WTC11 (cell line): ENCODE measurements around the gene SLC25A12. TPM values are rescaled to one million over a fixed set of nuclear protein-coding genes. Genes with fewer than 3 reads are reported as not detected.
"Not testable (repeated sequence)": the region's sequence is repeated elsewhere in the genome, so short reads cannot be mapped to it uniquely, and the experiment has no call there.

ENCODE experiments used
- ATAC-seq: fragments of 200-7000 bp; cut with Tn5 transposase; 2 replicates; pipeline ENCODE4 v1.10.0; 2021; ENCODE audit warnings: mild to moderate bottlenecking, moderate library complexity
- CTCF ChIA-PET: fragments of 300-600 bp; sonication (Branson Sonifier 250); formaldehyde crosslinking; loops from one replicate; lab custom pipeline; 2021; ENCODE audit warnings: antibody characterized with exemption; lab: Charles Lee
- POLR2A ChIA-PET: fragments of 350-600 bp; sonication (Branson Sonifier 250); formaldehyde crosslinking; loops from one replicate; lab custom pipeline; 2021; ENCODE audit warnings: antibody characterized with exemption; lab: Charles Lee
- DNase-seq: peaks from one replicate; pipeline ENCODE4 v3.0.0; 2021; ENCODE audit warnings: low spot score
- H3K27ac Mint-ChIP-seq: 2 replicates; pipeline ENCODE4 v1.8.0; 2021; ENCODE audit warnings: mixed read lengths
- H3K27me3 Mint-ChIP-seq: 2 replicates; pipeline ENCODE4 v1.8.0; 2021; ENCODE audit warnings: low read depth, mild to moderate bottlenecking, moderate library complexity, mixed read lengths
- H3K36me3 Mint-ChIP-seq: 2 replicates; pipeline ENCODE4 v1.8.0; 2021; ENCODE audit warnings: mixed read lengths
- H3K4me1 Mint-ChIP-seq: 2 replicates; pipeline ENCODE4 v1.8.0; 2022; ENCODE audit warnings: mixed read lengths
- H3K4me3 Mint-ChIP-seq: 2 replicates; pipeline ENCODE4 v1.8.0; 2021; ENCODE audit warnings: mild to moderate bottlenecking, moderate library complexity, mixed read lengths
- H3K9me3 Mint-ChIP-seq: 2 replicates; pipeline ENCODE4 v1.8.0; 2021; ENCODE audit warnings: mixed read lengths
- ATF1 ChIP-seq: sonication (generic); formaldehyde crosslinking; IDR thresholded peaks from 2 replicates; pipeline ENCODE4 v1.8.1; 2023; ENCODE audit warnings: mild to moderate bottlenecking, moderate library complexity, missing genetic modification reagents
- ERG ChIP-seq: fragments of 250-450 bp; sonication (Bioruptor Pico); IDR thresholded peaks from 2 replicates; pipeline ENCODE4 v1.8.0; 2021; ENCODE audit warnings: mild to moderate bottlenecking
- ESRRA ChIP-seq: sonication (generic); formaldehyde crosslinking; IDR thresholded peaks from 2 replicates; pipeline ENCODE4 v1.8.1; 2022; ENCODE audit warnings: mild to moderate bottlenecking, missing genetic modification reagents, borderline replicate concordance
- ETV6 ChIP-seq: sonication (generic); formaldehyde crosslinking; IDR thresholded peaks from 2 replicates; pipeline ENCODE4 v1.8.1; 2022; ENCODE audit warnings: mild to moderate bottlenecking, missing genetic modification reagents
- FOXP1 ChIP-seq: sonication (generic); formaldehyde crosslinking; IDR thresholded peaks from 2 replicates; pipeline ENCODE4 v1.8.0; 2022; ENCODE audit warnings: missing genetic modification reagents, mild to moderate bottlenecking, moderate library complexity, borderline replicate concordance
- GTF2I ChIP-seq: fragments of 250-450 bp; sonication (Bioruptor Pico); conservative IDR thresholded peaks from 2 replicates; pipeline ENCODE4 v1.4.0; 2021; ENCODE audit warnings: mild to moderate bottlenecking
- HMGA2 ChIP-seq: fragments of 250-450 bp; sonication (Bioruptor Pico); IDR thresholded peaks from 2 replicates; pipeline ENCODE4 v1.4.0; 2021; ENCODE audit warnings: mild to moderate bottlenecking, moderate library complexity
- HMGXB4 ChIP-seq: sonication (generic); formaldehyde crosslinking; IDR thresholded peaks from 2 replicates; pipeline ENCODE4 v1.8.1; 2023; ENCODE audit warnings: mild to moderate bottlenecking, moderate library complexity, missing genetic modification reagents
- IRF2 ChIP-seq: sonication (generic); formaldehyde crosslinking; IDR thresholded peaks from 2 replicates; pipeline ENCODE4 v1.8.0; 2022; ENCODE audit warnings: low read depth, missing genetic modification reagents, borderline replicate concordance
- MXD4 ChIP-seq: fragments of 250-450 bp; sonication (Bioruptor Pico); IDR thresholded peaks from 2 replicates; pipeline ENCODE4 v1.8.0; 2021; ENCODE audit warnings: mild to moderate bottlenecking, moderate library complexity, borderline replicate concordance
- MYBL2 ChIP-seq: sonication (generic); formaldehyde crosslinking; IDR thresholded peaks from 2 replicates; pipeline ENCODE4 v1.8.1; 2023; ENCODE audit warnings: mild to moderate bottlenecking, moderate library complexity, missing genetic modification reagents
- NFE2L1 ChIP-seq: sonication (generic); formaldehyde crosslinking; IDR thresholded peaks from 2 replicates; pipeline ENCODE4 v1.8.1; 2023; ENCODE audit warnings: missing genetic modification reagents
- NR1H2 ChIP-seq: sonication (generic); formaldehyde crosslinking; IDR thresholded peaks from 2 replicates; pipeline ENCODE4 v1.9.0; 2021; ENCODE audit warnings: mild to moderate bottlenecking, moderate library complexity, missing genetic modification reagents
- PRRX2 ChIP-seq: fragments of 250-450 bp; sonication (Bioruptor Pico); IDR thresholded peaks from 2 replicates; pipeline ENCODE4 v1.8.0; 2021; ENCODE audit warnings: mild to moderate bottlenecking
- RORB ChIP-seq: fragments of 250-450 bp; sonication (Bioruptor Pico); IDR thresholded peaks from 2 replicates; pipeline ENCODE4 v1.9.0; 2021; ENCODE audit warnings: mild to moderate bottlenecking
- SMAD3 ChIP-seq: sonication (generic); formaldehyde crosslinking; IDR thresholded peaks from 2 replicates; pipeline ENCODE4 v1.8.0; 2022; ENCODE audit warnings: missing genetic modification reagents, mild to moderate bottlenecking, borderline replicate concordance
- SOX15 ChIP-seq: fragments of 250-450 bp; sonication (Bioruptor Pico); IDR thresholded peaks from 2 replicates; pipeline ENCODE4 v1.9.0; 2021; ENCODE audit warnings: mild to moderate bottlenecking
- SP1 ChIP-seq: sonication (generic); formaldehyde crosslinking; conservative IDR thresholded peaks from 2 replicates; pipeline ENCODE4 v1.8.1; 2022; ENCODE audit warnings: missing genetic modification reagents
- TCF7 ChIP-seq: sonication (generic); formaldehyde crosslinking; IDR thresholded peaks from 2 replicates; pipeline ENCODE4 v1.8.0; 2022; ENCODE audit warnings: mild to moderate bottlenecking, low read depth, missing genetic modification reagents, moderate library complexity
- TP53 ChIP-seq: sonication (generic); formaldehyde crosslinking; IDR thresholded peaks from 2 replicates; pipeline ENCODE4 v1.8.1; 2023; ENCODE audit warnings: mild to moderate bottlenecking, missing genetic modification reagents
- ZNF121 ChIP-seq: sonication (generic); formaldehyde crosslinking; IDR thresholded peaks from 2 replicates; pipeline ENCODE4 v1.8.0; 2023; ENCODE audit warnings: missing genetic modification reagents
- ZNF425 ChIP-seq: fragments of 250-450 bp; sonication (Bioruptor Pico); conservative IDR thresholded peaks from 2 replicates; pipeline ENCODE4 v1.9.0; 2021; ENCODE audit warnings: mild to moderate bottlenecking
- ZNF532 ChIP-seq: fragments of 250-450 bp; sonication (Bioruptor Pico); IDR thresholded peaks from 2 replicates; pipeline ENCODE4 v1.9.0; 2021; ENCODE audit warnings: mild to moderate bottlenecking, borderline replicate concordance
- ZNF671 ChIP-seq: fragments of 250-450 bp; sonication (Bioruptor Pico); IDR thresholded peaks from 2 replicates; pipeline ENCODE4 v1.8.0; 2021; ENCODE audit warnings: mild to moderate bottlenecking
- total RNA-seq: library from RNA; stranded (reverse); gene quantifications from 3 replicates; pipeline ENCODE4 v1.2.3, GENCODE V29; 2021

Gene SLC25A12
- total RNA-seq, 1 experiment from 2014 or later = 9.0 TPM

GRCh38 chr2:171778515-171778914 lies 115.5 kb downstream of the SLC25A12 start:
- Mint-ChIP-seq H3K9me3 (peaks cover 59% of the 10 kb centered on the region), H3K4me1 (no peaks in the 10 kb centered on the region), H3K27ac (no peak overlapping the region), H3K4me3 (no peak overlapping the region), H3K36me3 (peaks cover 48% of the 10 kb centered on the region), H3K27me3 (no peaks in the 10 kb centered on the region)
- no peak for TF ChIP-seq ESRRA (CRISPR knock-in tag)
- DNase-seq (no peak), ATAC-seq (no peak)
- ChIA-PET CTCF (no interaction called here), POLR2A (no interaction called here)

- H3K27ac Mint-ChIP-seq, DNase-seq, CTCF ChIA-PET, H3K4me1 Mint-ChIP-seq, ATAC-seq, H3K4me3 Mint-ChIP-seq, H3K27me3 Mint-ChIP-seq: not testable (repeated sequence)
- Mint-ChIP-seq H3K9me3 (peaks cover 73% of the 10 kb centered on the region), H3K36me3 (peaks cover 49% of the 10 kb centered on the region)
- POLR2A ChIA-PET = interaction anchor here (0.6 kb wide), 1 partner anchor 208 kb away, joined by 4 read pairs; no protein-coding TSS in a partner anchor
Measured at GRCh38 chr2:171774581-171774980, 119.5 kb downstream of the SLC25A12 start.

GRCh38 chr2:171772373-171772772 lies 121.7 kb downstream of the SLC25A12 start:
- ATAC-seq = no peak
- no peak overlapping the region for H3K27ac Mint-ChIP-seq
- CTCF ChIA-PET = no interaction called here
- TF ChIP-seq ZNF121 (CRISPR knock-in tag) = no peak
- TF ChIP-seq MXD4 = no peak
- no peak for TF ChIP-seq SMAD3 (CRISPR knock-in tag)
- TF ChIP-seq ETV6 (CRISPR knock-in tag) = no peak
- no peak for TF ChIP-seq NR1H2 (CRISPR knock-in tag)
- TF ChIP-seq MYBL2 = no peak
- TF ChIP-seq RORB (CRISPR knock-in tag) = no peak
- H3K9me3 Mint-ChIP-seq = peaks cover 55% of the 10 kb centered on the region
- no peaks in the 10 kb centered on the region for H3K4me1 Mint-ChIP-seq
- POLR2A ChIA-PET = no interaction called here
- no peak for DNase-seq
- H3K36me3 Mint-ChIP-seq = peaks cover 37% of the 10 kb centered on the region
- no peaks in the 10 kb centered on the region for H3K27me3 Mint-ChIP-seq
- no peak overlapping the region for H3K4me3 Mint-ChIP-seq

GRCh38 chr2:171771463-171771862 lies 122.6 kb downstream of the SLC25A12 start:
- POLR2A ChIA-PET = no interaction called here
- Mint-ChIP-seq H3K27ac (no peak overlapping the region), H3K9me3 (peaks cover 51% of the 10 kb centered on the region), H3K36me3 (peaks cover 34% of the 10 kb centered on the region), H3K4me3 (no peak overlapping the region), H3K27me3 (no peaks in the 10 kb centered on the region), H3K4me1 (no peaks in the 10 kb centered on the region)
- ATAC-seq (no peak), DNase-seq (no peak)
- CTCF ChIA-PET = no interaction called here
- no peak for TF ChIP-seq ATF1 (CRISPR knock-in tag)
- no peak for TF ChIP-seq NFE2L1 (CRISPR knock-in tag)
- no peak for TF ChIP-seq PRRX2 (CRISPR knock-in tag)
- TF ChIP-seq FOXP1 (CRISPR knock-in tag) = no peak
- TF ChIP-seq TP53 (CRISPR knock-in tag) = no peak
- no peak for TF ChIP-seq GTF2I (CRISPR knock-in tag)
- no peak for TF ChIP-seq ZNF425
- TF ChIP-seq SP1 = no peak
- TF ChIP-seq IRF2 (CRISPR knock-in tag) = no peak
- no peak for TF ChIP-seq SOX15 (CRISPR knock-in tag)
- no peak for TF ChIP-seq ERG (CRISPR knock-in tag)
- TF ChIP-seq ZNF671 (CRISPR knock-in tag) = no peak
- TF ChIP-seq ZNF532 (CRISPR knock-in tag) = no peak
- no peak for TF ChIP-seq HMGXB4
- no peak for TF ChIP-seq HMGA2 (CRISPR knock-in tag)
- no peak for TF ChIP-seq TCF7 (CRISPR knock-in tag)
